ENCODE results near the gene MCF2L2. TPM values are rescaled to one million over a fixed set of nuclear protein-coding genes. Genes with fewer than 3 reads are reported as not detected.
A peak's percentile ranks its signal among the peaks of the same experiment; 100 is the strongest.

The MCF2L2 gene
- total and polyA plus RNA-seq, 2 experiments from 2014 or later = not detected

DNA sequence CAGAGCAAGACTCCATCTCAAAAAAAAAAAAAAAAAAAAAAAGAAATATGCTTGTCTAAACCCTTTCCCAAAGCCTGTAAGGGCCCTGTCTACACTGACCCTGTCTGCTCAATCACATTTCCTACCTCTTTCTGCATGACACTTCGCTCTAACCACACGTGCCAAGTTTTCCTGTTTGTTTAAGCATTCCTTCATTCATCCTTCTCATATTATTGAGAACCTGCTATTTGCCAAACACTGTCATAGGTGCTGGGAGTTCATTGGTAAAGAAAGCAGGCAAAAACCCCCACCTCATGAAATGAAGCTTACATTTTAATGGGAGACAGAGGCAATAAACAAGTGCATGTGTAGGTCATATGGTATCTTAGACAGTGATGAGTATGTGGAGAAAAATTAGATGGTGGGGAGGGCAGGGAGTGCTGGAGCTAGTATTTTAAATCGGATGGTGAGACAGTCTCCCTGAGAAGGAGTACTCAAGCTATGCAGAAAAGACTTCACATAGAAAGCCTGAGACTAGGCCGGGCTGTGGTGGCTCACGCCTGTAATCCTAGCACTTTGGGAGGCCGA lies 127.3 kb downstream of the MCF2L2 start:
- Histone ChIP-seq H3K9me3 (ENCODE audit: low read depth) (no peaks in the 10 kb centered on the region), H3K4me1 (ENCODE audit: insufficient read depth) (peaks cover 11% of the 10 kb centered on the region), H3K4me2 (ENCODE audit: unreplicated experiment) (no peak overlapping the region), H3K79me2 (ENCODE audit: insufficient read depth) (no peaks in the 10 kb centered on the region), H4K20me1 (ENCODE audit: insufficient read depth) (no peaks in the 10 kb centered on the region), H3K9ac (no peak overlapping the region), H3K27ac (no peak overlapping the region), H3K27me3 (replicated peaks; ENCODE audit: insufficient read depth) (no peaks in the 10 kb centered on the region), H3K4me3 (no peak overlapping the region), H3F3A (ENCODE audit: insufficient read depth) (0 out of 2 replicates have a peak, but pooled peaks cover 7% of the 10 kb centered on the region), H3K9me2 (ENCODE audit: insufficient read depth) (no peaks in the 10 kb centered on the region), H2AFZ (no peak overlapping the region), H3K36me3 (ENCODE audit: low read depth) (no peaks in the 10 kb centered on the region)
- DNase-seq = peak; percentile 25
- 87 to 88% methylated on average over 6 of the region's 6 CpGs for WGBS, 2 experiments (ENCODE audit: low coverage in 1 of 2, low lambda C conversion rate in 2 of 2, missing lambda C conversion rate in 2 of 2)
- TF ChIP-seq EZH2 (IDR thresholded peaks at IDR 0.05; ENCODE audit: insufficient read depth, poor library complexity, severe bottlenecking) (no peak), EZH2phosphoT487 (IDR thresholded peaks at IDR 0.05; ENCODE audit: insufficient read depth, low read depth) (no peak)
- in situ Hi-C loops (cut with MboI) = no loop called here

DNA sequence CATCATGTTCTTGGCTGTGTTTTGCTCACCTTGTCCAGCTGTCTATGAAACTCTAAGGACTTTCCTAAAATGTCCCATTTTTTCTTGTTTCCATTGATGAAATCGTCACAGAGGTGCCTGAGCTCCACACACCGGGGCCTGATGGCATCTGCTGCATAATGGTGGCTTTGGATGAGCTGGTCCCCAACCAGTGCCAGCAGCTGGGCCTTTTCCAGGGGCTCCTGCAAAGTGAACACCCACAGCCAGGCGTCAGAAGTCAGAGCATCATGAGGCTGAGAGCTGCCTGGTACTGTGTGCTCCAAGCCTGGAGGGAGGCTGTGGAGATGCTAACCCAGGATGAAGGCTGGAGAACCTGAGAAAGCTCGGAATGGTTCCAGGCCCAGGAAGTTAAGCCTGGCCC lies 128.4 kb downstream of the MCF2L2 start:
- Histone ChIP-seq H3K9me2 (ENCODE audit: insufficient read depth) (no peaks in the 10 kb centered on the region), H3K4me3 (no peak overlapping the region), H3K9ac (no peak overlapping the region), H4K20me1 (ENCODE audit: insufficient read depth) (no peaks in the 10 kb centered on the region), H3K4me1 (ENCODE audit: insufficient read depth) (peaks cover 16% of the 10 kb centered on the region), H3F3A (ENCODE audit: insufficient read depth) (0 out of 2 replicates have a peak, but pooled peaks cover 7% of the 10 kb centered on the region), H3K79me2 (ENCODE audit: insufficient read depth) (no peaks in the 10 kb centered on the region), H3K4me2 (ENCODE audit: unreplicated experiment) (no peak overlapping the region), H2AFZ (no peak overlapping the region), H3K36me3 (ENCODE audit: low read depth) (no peaks in the 10 kb centered on the region), H3K27ac (no peak overlapping the region), H3K9me3 (ENCODE audit: low read depth) (no peaks in the 10 kb centered on the region), H3K27me3 (replicated peaks; ENCODE audit: insufficient read depth) (no peaks in the 10 kb centered on the region)
- no peak for DNase-seq
- in situ Hi-C loops (cut with MboI) = no loop called here
- 94 to 96% methylated on average over 4 of the region's 4 CpGs for WGBS, 2 experiments (ENCODE audit: low coverage in 1 of 2, low lambda C conversion rate in 2 of 2, missing lambda C conversion rate in 2 of 2)
- no peak for TF ChIP-seq EZH2phosphoT487 (IDR thresholded peaks at IDR 0.05; ENCODE audit: insufficient read depth, low read depth)
- no peak for TF ChIP-seq EZH2 (IDR thresholded peaks at IDR 0.05; ENCODE audit: insufficient read depth, poor library complexity, severe bottlenecking)

DNA sequence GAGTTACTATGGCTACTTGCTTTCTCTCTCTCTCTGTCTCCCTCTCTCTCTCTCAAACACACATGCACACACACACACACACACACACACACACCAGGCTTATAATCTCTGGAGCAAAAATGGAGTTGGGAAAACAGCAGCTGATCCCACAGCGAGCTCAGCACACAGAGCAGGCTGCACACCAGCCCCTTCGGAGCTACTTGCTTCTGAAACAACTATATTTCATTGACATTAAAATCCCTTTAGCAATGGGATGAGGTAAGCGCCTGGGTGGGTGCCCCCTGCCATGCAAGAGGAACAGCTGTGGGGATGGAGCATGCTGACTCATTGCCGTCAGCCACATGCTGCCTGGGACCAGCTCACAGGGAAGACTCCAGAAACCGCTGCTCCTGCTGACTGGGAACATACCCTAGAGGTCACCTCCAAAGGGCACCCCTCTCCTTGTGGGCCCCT lies 129.7 kb downstream of the MCF2L2 start:
- in situ Hi-C loops (cut with MboI) = no loop called here
- Histone ChIP-seq H2AFZ (peak overlapping the region; percentile 22; the same call in 1 of the 2 replicates), H3K9ac (no peak overlapping the region), H3K36me3 (ENCODE audit: low read depth) (no peaks in the 10 kb centered on the region), H3K4me1 (ENCODE audit: insufficient read depth) (peaks cover 18% of the 10 kb centered on the region), H3F3A (ENCODE audit: insufficient read depth) (0 out of 2 replicates have a peak, but pooled peaks cover 7% of the 10 kb centered on the region), H3K9me2 (ENCODE audit: insufficient read depth) (no peaks in the 10 kb centered on the region), H3K27ac (peak overlapping the region; percentile 15; the same call in 1 of the 2 replicates), H3K79me2 (ENCODE audit: insufficient read depth) (no peaks in the 10 kb centered on the region), H3K4me2 (ENCODE audit: unreplicated experiment) (peak overlapping the region; percentile 56), H3K9me3 (ENCODE audit: low read depth) (no peaks in the 10 kb centered on the region), H3K27me3 (replicated peaks; ENCODE audit: insufficient read depth) (no peaks in the 10 kb centered on the region), H3K4me3 (no peak overlapping the region), H4K20me1 (ENCODE audit: insufficient read depth) (no peaks in the 10 kb centered on the region)
- DNase-seq = peak; percentile 95
- no peak for TF ChIP-seq EZH2phosphoT487 (IDR thresholded peaks at IDR 0.05; ENCODE audit: insufficient read depth, low read depth)
- no peak for TF ChIP-seq EZH2 (IDR thresholded peaks at IDR 0.05; ENCODE audit: insufficient read depth, poor library complexity, severe bottlenecking)
- WGBS, 2 experiments (ENCODE audit: low coverage in 1 of 2, low lambda C conversion rate in 2 of 2, missing lambda C conversion rate in 2 of 2) = 1 to 6% methylated on average over 5 of the region's 5 CpGs

DNA sequence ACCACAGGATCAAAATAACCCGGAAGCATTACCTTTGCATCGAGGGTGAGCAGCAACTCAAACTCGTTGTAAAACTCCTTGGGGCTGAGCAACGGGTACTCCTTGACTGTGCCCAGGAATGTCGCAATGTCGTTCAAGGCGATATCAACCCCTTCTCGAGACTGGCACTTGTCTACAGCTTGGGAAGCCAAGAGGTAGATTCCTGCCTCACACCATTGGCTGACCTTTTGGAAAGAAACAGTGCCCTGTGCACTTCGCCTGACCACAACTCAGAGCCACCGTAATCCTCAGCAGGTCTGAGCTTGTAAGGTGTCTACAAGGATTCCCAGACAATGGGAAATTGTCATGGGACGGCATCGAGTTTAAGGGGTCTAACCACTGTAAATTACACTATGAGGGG lies 131.5 kb downstream of the MCF2L2 start:
- Histone ChIP-seq H4K20me1 (ENCODE audit: insufficient read depth) (no peaks in the 10 kb centered on the region), H3K9me2 (ENCODE audit: insufficient read depth) (no peaks in the 10 kb centered on the region), H3K9ac (no peak overlapping the region), H3K9me3 (ENCODE audit: low read depth) (no peaks in the 10 kb centered on the region), H3K27me3 (replicated peaks; ENCODE audit: insufficient read depth) (no peaks in the 10 kb centered on the region), H2AFZ (no peak overlapping the region), H3K79me2 (ENCODE audit: insufficient read depth) (no peaks in the 10 kb centered on the region), H3K4me2 (ENCODE audit: unreplicated experiment) (no peak overlapping the region), H3K4me3 (no peak overlapping the region), H3F3A (ENCODE audit: insufficient read depth) (0 out of 2 replicates have a peak, but pooled peaks cover 7% of the 10 kb centered on the region), H3K27ac (no peak overlapping the region), H3K36me3 (ENCODE audit: low read depth) (no peaks in the 10 kb centered on the region), H3K4me1 (ENCODE audit: insufficient read depth) (peaks cover 18% of the 10 kb centered on the region)
- no peak for TF ChIP-seq EZH2 (IDR thresholded peaks at IDR 0.05; ENCODE audit: insufficient read depth, poor library complexity, severe bottlenecking)
- TF ChIP-seq EZH2phosphoT487 (IDR thresholded peaks at IDR 0.05; ENCODE audit: insufficient read depth, low read depth) = no peak
- DNase-seq = no peak
- WGBS, 2 experiments (ENCODE audit: low coverage in 1 of 2, low lambda C conversion rate in 2 of 2, missing lambda C conversion rate in 2 of 2) = 91 to 93% methylated on average over 12 of the region's 12 CpGs
- in situ Hi-C loops (cut with MboI) = no loop called here
